G401.6 (cell line): ENCODE measurements around the gene RNF220.
"Not testable (repeated sequence)": the region's sequence is repeated elsewhere in the genome, so short reads cannot be mapped to it uniquely, and the experiment has no call there.

Experiments
- FAIRE-seq: peaks from 2 replicates; lab custom pipeline; 2012; peaks lifted over from hg19 to GRCh38; lab: Jason Lieb, UNC

The RNF220 gene

DNA sequence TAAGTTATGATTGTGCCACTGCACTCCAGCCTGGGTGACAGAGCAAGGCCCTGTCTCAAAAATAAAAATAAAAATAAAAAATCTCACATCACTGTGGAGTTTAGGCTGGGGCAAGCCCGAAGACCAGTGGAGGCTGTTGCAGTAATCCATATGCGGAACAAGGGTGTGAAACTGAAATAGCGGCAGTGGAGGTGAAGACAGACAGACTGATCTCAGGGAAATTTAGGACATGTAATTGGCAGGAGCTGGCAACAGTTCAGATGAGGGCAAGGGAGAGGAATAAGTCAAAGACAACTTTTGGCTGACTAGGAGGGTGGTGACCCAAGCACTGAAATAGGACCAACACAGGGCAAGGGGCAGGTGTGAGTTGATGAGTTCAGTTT lies 277.8 kb downstream of the RNF220 start:
- FAIRE-seq, result no peak

DNA sequence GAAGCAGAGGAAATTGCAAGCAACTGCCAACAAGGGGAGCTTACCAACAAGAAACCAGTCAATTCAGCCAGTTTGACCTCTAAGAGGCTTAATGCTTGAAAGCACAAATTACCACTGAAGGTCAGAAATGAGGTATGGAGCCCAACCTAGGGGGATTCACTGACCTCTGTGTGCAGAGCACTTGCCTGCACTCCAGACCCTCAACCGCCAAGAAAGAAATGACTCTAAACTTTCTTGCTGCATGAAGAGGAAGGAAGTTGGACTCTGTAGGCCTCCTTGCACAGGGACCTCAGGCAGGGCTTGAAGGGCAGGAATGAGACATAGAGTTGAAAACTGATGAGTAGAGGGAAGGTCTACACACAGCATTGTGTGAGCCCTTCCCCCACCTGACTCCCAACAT lies 279.5 kb downstream of the RNF220 start:
- no peak for FAIRE-seq

DNA sequence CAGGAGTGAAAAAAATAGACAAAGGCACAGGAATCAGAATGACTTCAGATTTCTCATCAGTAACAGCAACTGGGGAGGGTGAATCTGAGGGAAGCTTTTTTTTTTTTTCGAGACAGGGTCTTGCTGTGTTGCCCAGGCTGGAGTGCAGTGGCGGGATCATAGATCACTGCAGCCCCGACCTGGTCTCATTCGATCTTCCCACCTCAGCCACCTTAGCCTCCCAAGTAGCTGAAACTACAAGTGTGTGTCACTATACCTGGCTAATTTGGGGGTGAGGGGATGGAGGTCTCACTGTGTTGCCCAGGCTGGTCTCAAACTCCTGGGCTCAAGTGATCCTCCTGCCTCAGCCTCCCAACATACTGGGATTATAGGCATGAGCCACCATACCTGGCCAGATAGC lies 280.2 kb downstream of the RNF220 start:
- no peak for FAIRE-seq

DNA sequence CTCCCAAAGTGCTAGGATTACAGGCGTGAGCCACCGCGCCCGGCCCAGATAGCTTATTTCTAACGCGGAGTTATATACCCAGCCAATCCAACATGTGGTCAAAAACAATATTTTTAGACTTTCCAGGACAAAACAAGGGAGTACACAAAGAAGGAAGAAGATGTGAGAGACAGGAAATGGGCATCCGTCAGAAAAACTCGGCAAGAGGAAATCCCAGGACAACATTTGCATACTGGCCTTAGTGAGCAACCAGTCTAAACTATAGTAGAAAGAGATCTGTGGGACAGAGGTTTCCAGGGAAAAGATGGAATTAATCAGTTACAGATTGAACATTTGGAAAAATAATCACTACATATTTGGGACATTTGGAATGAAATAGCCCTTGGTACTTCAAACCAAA lies 280.8 kb downstream of the RNF220 start:
- no peak for FAIRE-seq

DNA sequence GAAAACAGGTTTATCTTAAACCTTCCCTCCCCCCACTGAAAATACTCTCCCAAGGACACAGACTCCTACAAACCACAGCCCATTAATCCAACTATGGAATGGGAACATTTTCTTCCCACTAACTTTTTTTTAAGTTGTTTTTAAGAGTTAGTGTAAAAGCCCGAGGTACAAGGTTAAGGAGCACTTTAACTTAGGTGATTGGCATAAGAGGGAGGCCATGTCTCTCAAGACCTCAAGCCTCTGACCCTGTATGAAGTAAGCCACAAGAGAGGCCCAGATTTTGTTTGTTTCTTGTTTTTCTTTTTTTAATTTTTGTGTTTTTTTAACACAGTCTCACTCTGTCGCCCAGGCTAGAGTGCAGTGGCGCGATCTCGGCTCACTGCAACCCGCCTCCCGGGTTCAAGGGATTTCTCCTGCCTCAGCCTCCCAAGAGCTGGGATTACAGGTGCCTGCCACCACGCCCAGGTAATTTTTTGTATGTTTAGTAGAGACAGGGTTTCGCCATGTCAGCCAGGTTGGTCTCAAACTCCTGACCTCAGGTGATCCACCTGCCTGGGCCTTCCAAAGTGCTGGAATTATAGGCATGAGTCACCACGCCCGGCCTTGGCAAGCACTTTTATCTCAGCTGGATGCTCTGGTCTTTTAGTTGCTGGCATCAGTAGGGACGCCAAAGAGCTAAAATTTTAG lies 283.8 kb downstream of the RNF220 start:
- no peak for FAIRE-seq

DNA sequence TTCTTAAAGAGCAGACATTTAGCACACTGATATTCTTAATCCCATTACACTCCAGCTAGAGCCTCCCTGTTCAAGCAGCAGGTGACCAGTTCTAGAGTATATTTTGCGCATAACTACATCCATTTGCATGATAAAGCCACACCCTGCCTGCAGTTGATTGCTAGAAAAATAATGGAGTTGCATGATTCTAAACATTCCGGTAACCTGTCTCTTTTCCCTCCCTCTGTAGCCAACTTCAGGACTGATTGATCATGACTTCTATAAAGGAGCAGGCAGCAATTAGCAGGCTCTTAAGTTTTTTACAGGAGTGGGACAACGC lies 284.4 kb downstream of the RNF220 start:
- FAIRE-seq, result no peak

DNA sequence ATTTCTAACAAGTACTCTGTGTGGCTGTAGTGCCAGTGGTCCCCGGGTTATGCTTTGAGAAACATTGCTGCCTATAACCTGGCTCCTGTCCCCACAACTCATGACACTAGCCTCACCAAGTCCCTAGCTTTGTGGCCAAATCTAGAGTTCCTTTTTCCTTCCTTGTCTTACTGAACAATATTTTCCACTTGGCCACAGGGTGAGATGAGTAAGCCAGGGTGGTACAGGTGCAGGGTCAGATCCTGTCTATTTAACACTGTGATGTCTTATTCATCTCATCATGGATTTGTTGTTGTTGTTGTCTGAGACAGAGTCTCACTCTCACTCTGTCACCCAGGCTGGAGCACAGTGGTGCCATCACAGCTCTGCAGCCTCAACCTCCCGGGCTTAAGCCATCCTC lies 288.1 kb downstream of the RNF220 start:
- no peak for FAIRE-seq

DNA sequence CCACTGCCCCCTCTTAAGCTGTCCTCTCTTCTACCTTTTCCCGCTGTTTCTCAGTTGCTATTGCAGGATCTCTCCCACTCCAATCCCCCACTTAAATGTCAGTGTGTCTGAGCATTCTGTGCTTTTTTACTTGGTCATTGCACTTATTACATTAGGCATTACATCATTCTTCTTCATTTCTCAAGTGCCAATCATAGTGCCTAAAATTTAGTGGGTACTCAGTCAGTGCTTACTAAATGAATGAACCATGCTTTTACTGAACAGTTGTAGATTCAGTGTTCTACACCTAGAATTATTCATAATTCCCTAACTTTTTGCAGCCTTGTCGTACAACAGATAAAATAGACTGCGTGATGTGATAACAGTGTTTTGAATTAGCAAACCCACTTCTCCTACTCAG lies 288.8 kb downstream of the RNF220 start:
- FAIRE-seq, result no peak

DNA sequence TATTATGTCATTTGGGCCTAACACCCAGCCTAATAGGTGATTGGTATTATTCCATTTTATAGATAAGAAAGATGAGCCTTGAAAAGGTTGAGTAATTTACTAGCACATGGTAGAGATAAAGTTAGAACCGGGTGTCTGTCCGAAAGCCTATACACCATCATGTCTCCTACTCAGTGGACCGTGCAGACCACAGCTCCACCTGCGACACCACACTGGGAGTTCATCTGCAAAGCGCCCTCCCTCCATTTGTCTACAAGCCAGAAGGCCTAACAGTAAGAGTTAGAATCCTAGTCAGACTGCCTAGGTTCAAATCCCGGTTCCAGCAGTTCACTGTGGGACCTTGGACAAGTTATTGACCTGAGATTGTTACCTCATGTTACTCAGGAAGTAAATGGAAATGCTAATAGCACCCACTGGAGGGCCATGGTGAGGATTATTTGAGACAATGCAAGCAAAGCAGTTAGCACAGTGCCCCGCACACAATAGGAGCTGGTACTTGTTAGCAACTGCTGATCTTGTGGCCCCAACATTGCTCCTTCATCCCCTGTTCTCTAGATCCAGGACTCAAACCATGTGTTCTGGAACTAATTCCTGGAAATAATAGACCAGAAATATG lies 289.9 kb downstream of the RNF220 start:
- no peak for FAIRE-seq

DNA sequence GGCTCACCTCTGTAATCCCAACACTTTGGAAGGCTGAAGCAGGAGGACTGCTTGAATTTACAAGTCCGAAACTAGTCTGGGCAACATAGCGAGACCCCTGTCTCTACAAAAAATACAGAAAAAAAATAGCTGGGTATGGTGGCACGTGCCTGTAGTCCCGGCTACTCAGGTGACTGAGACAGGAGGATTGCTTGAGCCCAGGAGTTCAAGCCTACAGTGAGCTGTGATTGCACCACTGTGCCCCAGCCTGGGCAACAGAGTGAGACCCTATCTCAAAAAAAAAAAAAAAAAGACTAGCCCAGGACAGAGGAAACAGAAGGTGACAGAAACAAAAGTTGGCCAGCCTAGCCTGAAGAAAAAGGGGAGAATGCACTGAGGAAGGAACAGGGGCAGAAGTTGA lies 290.6 kb downstream of the RNF220 start:
- no peak for FAIRE-seq

DNA sequence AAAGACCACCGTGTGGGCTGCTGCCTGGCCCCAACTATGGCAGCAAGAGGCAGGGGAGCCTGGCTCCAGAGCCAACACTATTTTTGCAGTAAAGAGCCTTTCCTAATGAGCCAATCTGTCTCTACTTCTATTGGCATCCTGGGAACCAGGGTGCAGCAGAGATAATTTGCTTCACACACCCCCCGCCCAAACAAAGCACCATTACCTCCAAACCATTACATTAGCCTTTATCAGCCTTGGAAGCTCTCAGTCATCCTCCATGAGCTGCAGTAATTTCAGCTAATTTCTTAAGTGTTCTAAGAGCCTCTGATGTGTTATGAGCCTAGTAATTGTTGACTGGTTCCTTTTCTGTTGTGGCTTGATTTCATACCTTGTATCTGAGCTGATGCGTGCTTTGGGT lies 291.0 kb downstream of the RNF220 start:
- no peak for FAIRE-seq

DNA sequence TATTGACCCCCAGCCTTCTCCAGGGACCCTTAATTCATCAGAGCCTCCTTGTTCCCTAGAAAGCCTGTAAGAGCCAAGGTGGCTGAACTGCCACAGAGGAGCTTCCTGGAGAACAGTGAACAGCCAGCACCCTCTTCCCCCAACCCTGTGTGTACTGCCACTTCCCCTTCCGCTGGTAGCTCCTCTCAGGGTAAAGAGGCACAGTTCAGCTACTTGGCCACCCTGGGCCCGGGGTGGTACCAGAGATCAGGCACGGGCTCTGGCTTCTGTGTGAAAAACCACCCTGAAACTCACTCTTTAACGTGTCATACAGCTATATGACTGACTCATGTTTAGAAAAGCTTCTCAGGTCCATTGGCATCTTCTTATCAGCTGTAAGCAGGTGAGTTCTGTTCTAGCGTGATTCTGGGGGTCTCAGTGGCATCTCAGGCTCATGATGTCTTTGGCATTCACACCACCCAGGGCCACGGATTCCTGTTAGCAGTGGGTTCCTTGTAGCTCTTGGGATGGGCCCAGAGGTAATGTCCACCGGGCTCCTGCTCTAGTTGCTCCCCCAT lies 291.8 kb downstream of the RNF220 start:
- no peak for FAIRE-seq

DNA sequence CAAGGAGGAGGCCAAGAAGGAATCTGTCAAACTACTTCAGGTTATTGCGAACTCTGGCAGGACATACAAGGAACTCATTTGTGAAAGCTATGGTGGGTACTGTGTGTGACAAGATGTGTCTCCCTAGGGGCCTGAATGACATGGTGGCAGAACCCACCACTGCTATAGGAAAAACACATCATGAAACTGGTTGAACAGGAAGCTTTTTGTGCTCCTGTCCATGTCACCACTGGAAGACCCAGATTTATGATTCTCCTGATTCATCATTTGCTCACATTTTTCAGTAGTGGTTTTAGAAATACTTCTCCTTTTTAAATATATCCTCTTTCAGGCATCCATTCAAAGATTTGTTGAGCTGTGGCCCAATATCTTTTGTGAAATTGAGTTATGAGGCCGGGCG lies 293.1 kb downstream of the RNF220 start:
- no peak for FAIRE-seq

DNA sequence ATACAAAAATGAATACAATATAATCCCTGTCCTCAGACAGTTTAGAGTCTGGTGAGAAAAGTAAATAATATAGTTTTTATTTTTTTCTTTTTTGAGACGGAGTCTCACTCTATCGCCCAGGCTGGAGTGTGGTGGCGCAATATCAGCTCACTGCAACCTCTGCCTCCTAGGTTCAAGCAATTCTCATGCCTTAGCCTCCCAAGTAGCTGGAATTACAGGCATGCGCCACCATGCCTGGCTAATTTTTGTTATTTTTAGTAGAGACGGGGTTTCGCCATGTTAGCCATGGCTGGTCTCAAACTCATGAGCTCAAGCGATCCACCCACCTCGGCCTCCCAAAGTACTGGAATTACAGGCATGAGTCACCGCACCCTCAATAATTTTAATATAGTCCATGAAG lies 294.3 kb downstream of the RNF220 start:
- not testable (repeated sequence) for FAIRE-seq

DNA sequence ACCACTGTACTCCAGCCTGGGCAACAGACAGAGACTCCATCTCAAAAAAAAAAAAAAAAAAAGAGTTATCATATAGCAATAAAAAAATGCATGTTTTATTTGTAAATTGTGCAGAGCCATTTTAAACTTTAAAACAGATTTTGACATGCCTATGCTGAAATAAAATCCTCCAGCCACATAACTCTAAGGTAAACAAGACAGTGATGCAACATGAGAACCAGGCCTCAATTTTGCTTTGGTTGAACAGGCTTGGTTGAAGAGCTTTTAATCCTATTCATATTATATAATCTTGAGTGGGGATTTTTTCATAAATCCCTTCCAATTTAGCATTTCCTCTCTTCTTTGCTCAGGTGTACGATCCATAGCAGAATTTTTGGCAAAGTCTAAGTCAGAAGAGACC lies 295.5 kb downstream of the RNF220 start:
- FAIRE-seq, result no peak

DNA sequence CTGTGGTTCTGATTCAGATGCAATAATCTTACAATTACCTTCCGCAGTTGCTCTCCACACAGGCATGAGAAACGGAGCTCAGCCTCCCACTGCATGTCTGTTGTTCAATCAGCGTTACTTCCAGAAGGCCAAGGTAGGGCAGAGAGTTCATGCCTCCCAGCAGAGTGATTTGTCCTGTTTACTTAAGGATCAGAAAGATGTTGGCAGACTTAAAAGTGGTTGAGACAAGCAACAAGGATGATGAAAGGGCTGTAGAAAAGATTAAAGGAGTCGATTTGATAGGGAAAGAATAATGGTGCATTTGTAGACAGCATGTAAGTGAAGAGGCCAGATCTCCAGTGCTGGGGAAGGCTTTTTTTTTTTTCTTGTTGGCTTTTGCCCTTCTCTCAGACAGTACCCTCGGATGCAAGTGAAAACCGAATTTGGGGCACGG lies 296.1 kb downstream of the RNF220 start:
- FAIRE-seq, result no peak
